ENCODE data around the gene ABCA1.

ABCA1 gene

GRCh38 chr9:104747565-104748358 lies 180.2 kb downstream of the ABCA1 start, which contains the start of gene NIPSNAP3A:
TSS of gene NIPSNAP3A (plus strand) at chr9:104747683. CDS start at chr9:104747793, 110 bp downstream.
- DNase-seq, result peak; percentile 92

- DNase-seq, result no peak
These were observed 180.8 kb downstream of the ABCA1 start for GRCh38 chr9:104747245-104747564.

GRCh38 chr9:104746798-104747197 lies 181.2 kb downstream of the ABCA1 start:
- DNase-seq, result no peak

GRCh38 chr9:104746285-104746684 lies 181.7 kb downstream of the ABCA1 start:
- no peak for DNase-seq

GRCh38 chr9:104745852-104746251 lies 182.1 kb downstream of the ABCA1 start:
- no peak for DNase-seq

GRCh38 chr9:104743376-104743985 lies 184.5 kb downstream of the ABCA1 start:
- DNase-seq, result peak; percentile 51

- no peak for DNase-seq
These were observed 187.3 kb downstream of the ABCA1 start for GRCh38 chr9:104740621-104741020.

- no peak for DNase-seq
These were observed 189.5 kb downstream of the ABCA1 start for GRCh38 chr9:104738452-104738851.

Data from CD4-positive, alpha-beta T cell treated with Interleukin-6 for 4 hours (primary cell).